Prostate gland (tissue), 2 donors: ENCODE results near the gene TGFBR3L.

Source experiments
- CTCF ChIP-seq, 4 experiments: fragments of 200-600 bp in 2 of 4; fragments of 450-650 bp in 2 of 4; sonication (generic) in 2 of 4; IDR thresholded peaks; 1 replicate in 3 of 4; 2 replicates in 1 of 4; pipeline ENCODE4 v1.5.1; 2016 to 2019; ENCODE audit warnings: antibody characterized with exemption in 4 of 4, mild to moderate bottlenecking in 2 of 4, moderate library complexity in 2 of 4
- POLR2A ChIP-seq: fragments of 450-650 bp; IDR thresholded peaks from one replicate; pipeline ENCODE4 v1.6.1; 2016; ENCODE audit warnings: antibody characterized with exemption, mild to moderate bottlenecking
- POLR2AphosphoS5 ChIP-seq: sonication (generic); formaldehyde crosslinking; IDR thresholded peaks from one replicate; pipeline ENCODE4 v1.6.1; 2017; ENCODE audit warnings: antibody characterized with exemption

- no peak for TF ChIP-seq CTCF (IDR thresholded peaks at IDR 0.05)
- TF ChIP-seq POLR2A: no peak
- no peak for TF ChIP-seq POLR2AphosphoS5
Measured at GRCh38 chr19:7924241-7924640, 9.6 kb downstream of the TGFBR3L start.
